Right ventricle myocardium inferior (tissue), 1 donor: ENCODE results near the gene COL27A1. TPM values are rescaled to one million over a fixed set of nuclear protein-coding genes. Genes with fewer than 3 reads are reported as not detected.

Source experiments
- ATAC-seq: fragments of 200-7000 bp; cut with Tn5 transposase; one replicate; pipeline ENCODE4 v1.9.1; 2020; ENCODE audit warnings: mild to moderate bottlenecking, moderate library complexity
- DNase-seq: peaks from one replicate; pipeline ENCODE4 v3.0.0; 2021; ENCODE audit errors: missing footprints
- intact Hi-C: fragments of 100-400 bp; cut with DNase I; formaldehyde crosslinking; loops from one replicate; pipeline ENCODE4 v1.11.0; 2022
- total RNA-seq: library from RNA; stranded (reverse); fragmentation: NEBNext Ultra II Directional; extraction: Animal tissue kit (Norgen Biotek cat#: 25700); gene quantifications from one replicate; pipeline ENCODE4 v1.2.1, GENCODE V29; 2021
- donor health status: DM: no; HTN: yes; CAD: no; lungs with severe emphysema.

Gene COL27A1
- total RNA-seq, 1 donor from 2014 or later, result 9.8 TPM

DNA sequence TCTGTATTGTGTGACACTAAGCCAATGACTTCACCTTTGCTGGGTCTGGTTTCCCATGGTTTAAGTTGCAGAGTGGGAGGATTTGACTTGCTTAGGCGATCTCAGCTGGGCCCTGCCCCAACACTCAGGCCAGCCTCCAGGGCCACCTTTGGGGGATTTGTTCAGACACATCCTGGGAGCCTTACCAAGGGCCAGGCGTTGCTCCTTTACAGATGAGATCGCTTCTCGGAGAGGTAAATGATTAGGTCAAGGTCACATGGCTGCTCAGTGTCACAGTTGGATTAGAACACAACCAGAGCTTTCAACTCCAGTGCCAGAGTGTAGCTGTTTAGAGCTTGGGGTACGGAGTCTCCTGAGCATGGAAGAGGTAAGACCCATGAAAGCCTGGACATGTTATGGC is 57.5 kb downstream of the COL27A1 start:
- intact Hi-C loops, result no loop called here
- DNase-seq (no peak), ATAC-seq (no peak)

DNA sequence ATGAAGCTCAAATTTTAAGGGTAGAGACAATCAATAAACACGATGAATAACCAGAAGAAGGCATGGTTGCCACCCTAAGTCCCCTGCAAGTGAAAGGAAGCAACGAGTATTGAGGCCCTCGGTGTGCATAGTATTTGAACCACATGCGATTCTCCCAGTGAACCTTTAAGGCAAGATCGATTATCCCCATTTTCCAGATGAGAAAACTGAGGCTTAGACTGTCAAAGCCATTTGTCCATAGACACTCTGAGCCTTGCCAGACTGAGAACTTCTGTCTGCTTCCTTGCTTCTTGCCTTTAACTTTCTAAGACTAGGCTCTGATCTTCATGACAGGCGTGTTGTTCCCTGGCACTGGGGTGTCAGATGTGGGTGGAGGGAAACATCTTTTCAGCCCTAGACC is 58.2 kb downstream of the COL27A1 start:
- ATAC-seq (no peak), DNase-seq (no peak)
- intact Hi-C loops, result no loop called here

DNA sequence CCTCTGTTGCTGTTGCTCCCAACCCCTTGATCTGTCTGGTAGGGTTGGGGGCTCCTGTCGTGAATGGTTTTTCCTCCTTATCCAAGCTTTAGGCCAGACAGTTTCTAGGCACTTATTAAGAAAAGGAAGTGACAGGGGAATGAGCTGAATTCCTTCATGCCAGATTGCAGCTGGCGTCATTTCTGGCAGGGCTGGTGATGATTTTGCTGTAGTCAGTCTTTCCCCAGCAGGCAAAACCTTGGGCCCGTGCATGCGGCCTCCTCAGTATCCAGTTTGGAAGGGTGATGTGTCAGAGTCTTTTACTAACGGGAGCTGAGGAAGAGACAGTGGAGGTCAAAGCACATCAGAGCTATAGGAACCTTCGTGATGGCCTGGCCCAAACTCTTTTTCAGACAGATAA is 58.8 kb downstream of the COL27A1 start:
- peak; percentile 40 for ATAC-seq
- DNase-seq, result no peak
- intact Hi-C loops, result no loop called here

DNA sequence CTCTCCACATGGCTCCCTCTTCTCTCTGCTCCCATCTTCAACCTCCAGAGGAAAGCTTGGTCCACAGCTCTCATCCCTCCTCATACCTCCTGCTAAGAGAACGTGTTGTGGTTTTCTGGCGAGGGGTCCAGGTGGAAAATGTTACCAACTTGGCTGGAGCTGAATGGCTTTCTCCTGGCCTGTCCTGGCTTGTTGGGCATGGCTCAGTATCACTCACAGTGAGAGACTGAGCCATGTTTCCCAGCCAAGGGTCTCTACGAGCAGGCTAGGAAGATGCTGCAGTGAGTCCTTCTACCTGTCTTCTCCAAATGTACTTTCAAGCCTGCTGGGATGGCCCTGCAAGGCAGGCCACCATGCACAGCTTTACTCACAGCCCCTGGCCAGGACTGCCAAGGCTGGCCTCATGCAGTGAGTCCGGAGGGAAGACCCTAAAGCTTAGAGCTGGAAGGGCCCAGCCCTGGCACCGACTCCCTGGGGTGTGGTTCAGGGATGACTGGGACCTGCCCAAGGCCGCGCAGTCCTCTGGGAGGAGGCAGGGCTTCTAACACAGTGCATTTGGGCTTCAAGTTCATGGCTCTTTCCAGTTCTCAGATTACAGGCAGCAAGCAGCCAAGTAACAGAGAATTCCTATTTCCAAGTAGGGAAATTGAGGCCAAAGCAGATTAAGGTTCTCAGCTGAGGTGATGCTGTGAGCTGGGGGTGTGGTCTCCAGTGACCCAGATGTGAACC is 59.5 kb downstream of the COL27A1 start:
- peak; percentile 34 for ATAC-seq
- DNase-seq, result no peak
- intact Hi-C loops, result no loop called here

DNA sequence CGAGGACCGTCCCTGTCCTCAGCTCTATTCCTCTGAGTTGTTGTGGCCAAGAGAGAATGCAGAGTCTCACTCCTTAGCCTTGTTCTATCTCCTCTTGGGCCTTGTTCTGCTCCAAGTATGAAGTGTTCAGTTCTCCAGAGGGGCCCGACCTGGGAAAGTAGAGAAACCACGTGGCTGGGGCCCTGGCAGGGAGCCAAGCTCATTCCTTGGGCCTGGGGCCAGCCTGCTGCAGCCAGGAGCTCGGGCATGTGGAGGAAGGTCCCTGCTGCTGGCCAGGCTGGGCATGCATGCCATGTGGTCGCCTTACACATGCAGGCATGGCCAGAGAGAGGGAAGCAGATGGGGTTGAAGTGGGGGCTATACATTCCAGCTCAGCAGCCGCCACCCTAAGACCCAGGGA is 60.7 kb downstream of the COL27A1 start:
- DNase-seq (no peak), ATAC-seq (peak; percentile 46)
- intact Hi-C loops, result no loop called here

DNA sequence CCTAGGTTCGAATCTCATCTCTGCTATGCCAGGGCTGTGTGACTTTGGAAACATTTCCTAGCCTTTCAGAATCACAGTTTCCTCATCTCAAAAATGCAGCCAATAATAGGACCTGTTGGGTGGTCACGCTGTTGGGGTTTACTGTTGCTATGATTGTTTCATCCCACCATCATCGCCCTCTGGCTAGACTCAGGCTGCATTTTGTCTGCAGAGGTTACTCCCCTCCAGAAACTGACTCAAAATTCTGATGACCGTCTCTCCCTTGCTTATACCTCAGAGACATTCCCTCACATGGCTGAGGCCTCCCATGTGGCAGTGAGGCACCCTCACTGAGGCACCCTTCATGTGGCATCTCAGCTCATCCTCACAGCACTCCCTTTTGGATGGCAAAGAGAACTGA is 61.6 kb downstream of the COL27A1 start:
- ATAC-seq (no peak), DNase-seq (no peak)
- intact Hi-C loops, result no loop called here

DNA sequence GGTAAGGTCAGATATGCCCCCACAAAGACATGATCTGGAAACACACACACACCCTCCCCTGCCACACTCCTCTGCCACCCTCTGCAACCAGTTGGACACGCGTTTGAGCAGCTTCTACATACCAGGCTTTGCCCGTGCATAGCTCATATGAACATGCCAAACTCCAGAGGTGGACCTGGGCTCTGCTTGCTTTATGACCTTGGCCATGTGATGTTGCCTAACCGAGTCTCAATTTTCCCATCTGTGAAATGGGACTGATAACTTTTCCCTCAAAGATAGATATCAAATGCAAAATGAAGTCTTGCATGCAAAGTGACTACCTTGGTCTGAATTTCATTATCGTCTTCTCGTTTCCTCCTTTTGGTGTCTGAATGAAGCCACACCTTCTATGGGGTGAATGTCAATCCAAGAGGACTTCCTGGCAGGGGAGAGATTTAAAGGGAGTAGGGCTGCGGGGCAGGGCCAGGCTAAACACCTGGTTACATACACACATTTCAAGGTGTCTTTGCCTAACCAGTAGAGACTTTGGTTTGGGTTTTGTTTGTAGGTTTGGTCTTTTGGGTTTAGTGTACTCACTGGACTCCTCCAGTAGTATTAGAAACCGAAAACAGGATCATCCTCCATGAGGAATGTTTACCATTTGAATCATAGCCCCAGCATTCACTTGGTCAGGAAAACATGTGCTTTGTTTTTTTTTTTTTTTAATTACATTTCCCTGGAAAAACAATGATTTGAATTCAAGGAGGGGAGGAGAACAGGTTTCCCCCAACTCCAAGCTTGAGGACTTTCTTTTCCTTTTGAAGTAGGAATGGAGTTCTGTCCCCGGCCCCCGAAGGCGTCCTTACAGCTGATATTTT is 63.2 kb downstream of the COL27A1 start:
- no peak for ATAC-seq

DNA sequence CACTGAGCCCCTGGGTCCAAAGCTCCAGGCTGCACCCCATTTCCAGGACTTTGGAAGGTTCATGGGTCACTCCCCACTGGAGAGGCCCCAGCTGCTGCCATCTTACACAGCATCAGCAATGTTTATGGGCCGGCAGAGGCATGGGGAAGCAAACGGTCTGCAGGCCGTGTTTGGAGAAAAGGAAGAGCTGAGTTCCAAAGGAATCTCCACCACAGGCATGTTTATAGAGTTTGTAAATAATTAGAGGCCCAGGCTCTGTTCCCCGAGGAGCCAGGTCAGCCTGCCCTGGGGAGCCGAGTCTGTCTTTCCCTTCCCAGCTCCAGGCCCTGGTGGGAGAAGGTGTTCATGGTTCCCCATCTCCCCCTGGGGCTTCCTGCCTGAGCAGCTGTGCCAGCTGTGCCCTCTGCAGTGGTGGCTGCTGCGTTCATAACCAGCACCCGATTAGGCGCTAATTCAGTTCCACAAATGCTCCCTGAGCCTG is 64.8 kb downstream of the COL27A1 start:
- DNase-seq (peak; percentile 40), ATAC-seq (no peak)
- intact Hi-C loops, result no loop called here

More for the DNA sequence above, 63.2 kb downstream of the COL27A1 start:
- no peak for DNase-seq
- intact Hi-C loops, result no loop called here

DNA sequence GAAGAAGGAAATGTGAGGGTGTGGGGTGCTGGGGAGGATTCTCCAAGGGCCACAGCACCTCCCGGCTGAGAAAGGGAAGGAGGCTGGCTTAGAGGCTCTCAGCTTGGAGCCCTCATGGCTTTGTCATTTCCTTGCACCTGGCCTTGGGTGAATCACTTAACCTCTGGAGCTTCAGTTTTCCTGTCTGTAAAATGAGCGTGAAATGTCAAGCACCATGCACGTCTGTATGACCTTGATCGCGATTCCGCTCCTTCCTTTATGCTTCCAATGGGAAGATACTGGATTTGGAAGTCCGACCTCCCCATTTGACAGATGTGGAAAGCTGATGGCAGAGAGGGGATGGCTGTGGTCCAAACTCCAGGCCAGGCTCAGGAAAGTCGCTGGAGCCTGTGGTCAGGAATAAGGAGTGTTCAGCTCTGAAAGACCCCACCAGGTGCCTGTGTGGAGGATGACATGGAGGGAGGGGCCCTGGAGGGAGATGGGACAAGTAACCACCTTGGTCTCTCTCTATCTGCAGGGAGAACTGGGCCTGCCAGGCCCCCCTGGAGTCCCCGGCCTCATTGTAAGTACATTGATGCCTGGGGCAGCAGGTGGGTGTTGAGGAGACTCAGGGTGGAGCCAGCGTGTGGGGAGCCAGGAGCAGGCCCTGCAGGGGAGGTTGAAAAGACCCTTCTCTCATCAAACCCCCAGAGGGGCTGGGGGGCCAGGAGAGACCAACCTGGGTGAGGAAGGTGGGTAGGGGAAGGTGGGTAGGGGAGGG is 66.5 kb downstream of the COL27A1 start:
- no peak for ATAC-seq

DNA sequence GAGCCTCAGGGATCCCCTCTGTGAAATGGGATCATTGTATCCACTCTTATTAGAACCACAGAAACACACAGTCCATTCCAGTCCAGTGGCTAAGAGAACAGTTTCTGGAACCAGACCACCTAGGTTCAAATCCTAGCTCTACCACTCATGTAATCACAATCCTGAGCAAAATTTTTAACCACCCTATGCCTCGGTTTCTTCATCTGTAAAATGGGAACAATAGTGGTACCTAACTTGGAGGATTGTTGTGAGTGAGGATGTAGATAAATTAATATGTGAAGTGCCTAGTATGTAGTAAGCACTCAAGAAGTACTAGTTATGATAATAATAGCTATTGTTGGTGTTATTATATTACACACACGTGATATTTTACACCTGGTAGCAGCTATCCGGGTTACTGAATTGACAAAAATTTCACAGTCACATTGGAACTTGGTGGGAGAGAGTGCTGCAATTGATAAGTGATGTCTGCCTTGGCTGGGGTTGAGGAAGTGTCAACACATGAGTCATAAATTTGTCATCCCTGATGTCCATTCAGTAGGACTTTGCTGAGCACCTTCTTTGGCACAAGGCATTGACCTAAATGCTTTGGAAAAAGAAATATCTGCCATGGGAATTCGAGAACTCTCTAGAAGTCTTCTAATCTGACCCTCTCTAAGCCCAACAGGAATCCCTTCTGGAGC is 68.4 kb downstream of the COL27A1 start:
- DNase-seq, result no peak
- ATAC-seq, result no peak
- intact Hi-C loops, result no loop called here

More for the DNA sequence above, 66.5 kb downstream of the COL27A1 start:
- DNase-seq, result peak; percentile 52
- intact Hi-C loops, result no loop called here

DNA sequence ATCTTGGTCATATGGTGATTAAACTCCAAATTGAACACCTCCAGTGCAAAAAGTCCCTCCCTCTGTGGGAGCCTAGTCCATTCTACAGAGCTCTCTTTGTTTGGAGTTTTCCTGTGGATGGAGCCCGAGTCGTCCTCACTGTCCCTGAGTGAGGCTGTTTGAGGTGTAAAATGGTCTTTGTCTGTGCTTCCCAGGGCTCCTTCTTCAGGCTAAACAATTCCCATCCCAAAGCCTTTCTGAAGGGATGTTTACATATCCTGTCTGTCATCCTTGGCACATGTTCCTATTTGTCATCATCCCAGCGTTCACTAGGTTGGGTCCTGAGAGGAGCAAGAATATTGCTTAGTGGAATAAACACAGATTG is 68.9 kb downstream of the COL27A1 start:
- DNase-seq (no peak), ATAC-seq (peak; percentile 18)
- intact Hi-C loops, result no loop called here

DNA sequence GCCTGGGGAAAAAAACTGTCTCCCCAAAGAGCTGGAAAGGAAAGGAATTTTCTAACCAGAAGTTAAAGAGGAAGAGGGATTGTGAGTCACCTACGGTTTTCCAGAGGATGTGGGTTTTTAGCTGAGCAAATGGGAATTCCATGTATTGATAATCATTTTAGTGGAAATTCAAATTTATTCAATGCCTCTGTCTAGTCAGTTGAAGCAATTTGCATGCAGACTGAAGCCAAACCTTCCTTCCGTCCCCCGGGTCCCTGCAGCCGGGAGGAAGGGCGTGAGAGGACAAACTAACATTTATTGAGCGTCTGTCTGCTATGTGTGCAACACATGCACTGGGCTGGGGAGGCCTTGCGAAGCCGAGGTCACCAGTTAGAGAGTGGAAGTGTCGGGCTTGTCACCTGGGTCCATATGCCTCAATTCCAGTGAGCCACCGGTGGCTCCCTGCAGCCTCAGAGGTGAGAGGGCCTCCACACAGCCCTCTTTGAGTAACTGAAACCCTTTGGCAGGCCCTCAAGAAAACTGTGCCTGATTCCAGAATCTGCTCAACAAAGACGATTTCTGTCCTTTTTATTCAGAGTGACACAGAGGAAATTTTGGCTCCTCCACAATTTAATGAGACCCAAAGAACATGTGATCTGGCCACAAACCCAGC is 70.3 kb downstream of the COL27A1 start:
- ATAC-seq, result no peak
- DNase-seq, result peak; percentile 48
- intact Hi-C loops, result no loop called here

DNA sequence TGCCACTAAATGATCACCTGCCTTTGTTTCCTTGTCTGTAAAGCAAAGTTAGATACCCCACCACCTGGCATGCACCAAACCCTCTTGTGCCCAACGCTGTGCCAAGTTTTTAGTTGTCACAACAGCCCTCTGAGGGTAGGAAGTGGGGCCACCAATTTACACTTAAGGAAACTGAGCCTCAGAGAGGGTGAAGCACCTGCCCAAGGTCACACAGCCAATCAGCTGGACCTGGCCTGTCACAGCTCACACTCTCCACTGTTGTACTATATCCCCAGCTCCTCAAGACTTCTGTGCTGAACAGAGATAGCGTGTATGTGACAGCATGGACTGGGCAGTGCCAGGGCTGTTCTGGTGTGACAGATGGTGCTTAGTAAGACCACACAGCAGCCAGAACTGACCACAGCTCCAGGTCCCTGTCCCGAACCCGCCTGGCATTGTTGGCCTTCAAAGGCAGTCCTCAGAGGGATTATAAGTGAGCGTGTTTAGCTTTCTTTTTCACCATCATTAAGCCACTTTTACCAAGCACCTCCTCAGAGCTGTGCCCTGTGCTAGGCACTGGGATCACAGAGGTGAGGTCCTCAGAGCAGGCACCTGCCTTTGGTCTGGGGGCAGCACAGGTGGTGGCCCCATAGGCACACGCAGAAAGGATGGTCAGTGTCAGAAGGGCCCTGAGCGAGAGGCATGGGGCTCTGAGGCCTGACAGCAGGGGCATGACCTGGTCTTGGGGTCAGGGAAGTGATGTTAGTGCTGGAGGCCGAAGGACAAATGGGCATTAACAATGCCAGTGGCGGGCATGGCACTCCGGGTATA is 71.1 kb downstream of the COL27A1 start:
- DNase-seq, result peak; percentile 37
- no peak for ATAC-seq
- intact Hi-C loops, result no loop called here

DNA sequence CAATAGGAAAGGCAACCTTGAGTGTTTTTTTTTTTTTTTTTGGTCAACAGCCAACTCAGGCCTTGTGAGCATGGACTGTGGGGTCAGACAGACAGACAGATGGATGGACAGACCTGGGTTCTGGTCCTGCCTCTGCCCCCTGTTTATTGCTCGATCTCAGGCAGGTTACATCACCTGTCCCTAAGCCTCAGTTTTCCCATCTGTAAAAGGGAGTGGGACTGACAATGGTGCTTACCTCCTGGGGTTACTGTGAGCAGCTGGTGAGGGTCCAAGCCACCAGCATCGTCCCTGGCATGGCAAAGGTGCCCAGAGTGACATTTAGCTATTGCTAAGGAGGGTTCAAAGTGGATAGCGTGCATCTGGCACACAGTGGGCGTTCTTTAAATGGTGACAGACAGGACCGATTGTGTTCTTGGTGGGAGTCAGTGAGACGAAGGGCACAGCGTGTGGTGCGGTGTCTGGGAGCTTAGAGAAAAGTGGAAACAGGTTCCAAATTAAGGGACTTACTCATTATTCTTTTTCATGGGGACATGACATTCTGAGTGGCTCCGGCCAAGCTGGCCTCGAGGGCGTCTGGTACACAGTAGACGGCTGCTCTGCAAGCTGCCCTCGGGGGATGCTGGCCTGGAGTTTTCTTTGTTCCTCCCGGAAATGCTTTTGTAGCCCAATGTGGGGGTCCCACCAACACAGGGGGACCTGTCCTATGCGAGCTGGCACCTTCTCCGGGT is 72.1 kb downstream of the COL27A1 start:
- intact Hi-C loops, result no loop called here
- DNase-seq, result peak; percentile 9
- ATAC-seq, result no peak

DNA sequence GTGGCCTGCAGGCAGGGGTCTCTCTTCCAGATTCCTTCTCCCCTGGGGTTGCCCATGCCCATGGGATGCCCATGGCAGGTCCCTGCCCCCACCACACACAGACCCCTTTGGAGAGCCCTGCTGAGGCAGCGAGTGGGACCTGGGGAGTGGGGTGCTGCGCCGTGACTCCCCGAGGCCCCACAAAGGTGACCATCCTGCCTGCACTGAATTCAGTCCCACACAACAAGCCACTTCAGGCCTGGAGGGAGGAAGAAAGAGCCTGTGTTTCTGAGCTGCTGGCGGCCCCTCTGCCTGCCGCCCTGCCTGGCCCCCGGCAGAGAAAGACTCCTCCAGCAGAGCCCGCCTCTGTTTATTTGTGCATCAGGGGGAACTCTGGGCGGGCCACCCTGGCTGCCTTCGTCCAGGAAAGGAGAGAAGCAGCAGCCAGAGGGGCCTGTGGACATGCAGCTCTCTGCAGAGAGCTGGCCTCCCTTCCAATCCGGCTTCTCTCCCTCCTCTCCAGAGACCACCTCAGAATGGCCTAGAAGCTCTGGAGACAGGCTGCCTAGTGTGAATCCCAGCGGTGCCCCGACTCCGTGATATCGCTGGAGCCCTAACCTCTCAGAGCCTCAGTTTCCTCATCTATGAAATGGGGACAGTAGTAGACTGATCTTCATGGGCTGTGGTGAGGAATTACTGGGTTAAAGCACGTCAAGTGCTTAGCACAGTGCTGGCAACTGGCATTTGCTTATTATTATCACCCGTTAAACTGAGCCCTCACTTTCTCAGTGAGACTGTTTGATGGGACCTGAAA is 72.9 kb downstream of the COL27A1 start:
- DNase-seq (peak; percentile 41), ATAC-seq (no peak)
- intact Hi-C loops, result no loop called here

DNA sequence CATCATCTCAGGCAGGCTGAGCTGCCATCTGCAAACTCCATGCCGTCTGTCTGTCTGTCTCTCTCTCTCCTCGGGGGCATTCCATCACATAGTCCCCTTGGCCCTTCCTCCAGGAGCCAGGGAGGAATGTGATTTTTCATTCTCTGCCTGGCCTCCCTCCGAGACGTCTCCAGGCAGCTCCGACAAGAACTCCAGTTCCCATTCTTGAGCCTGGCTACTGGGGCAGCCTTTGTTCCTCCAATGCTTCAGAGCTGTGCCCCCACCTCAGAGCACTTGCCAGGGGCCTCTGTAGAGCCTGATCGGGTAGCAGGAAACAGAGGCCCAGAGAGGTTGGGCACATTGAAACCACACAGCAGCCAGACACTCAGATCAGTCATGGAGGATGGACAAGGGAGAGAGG is 74.0 kb downstream of the COL27A1 start:
- intact Hi-C loops, result no loop called here
- DNase-seq (peak; percentile 18), ATAC-seq (no peak)
